GM19324 (cell line): ENCODE results near the gene MT1F.
"Not testable (repeated sequence)": the region's sequence is repeated elsewhere in the genome, so short reads cannot be mapped to it uniquely, and the experiment has no call there.

Experiments
- ATAC-seq: cut with Tn5 transposase; IDR thresholded peaks from one replicate; pipeline ENCODE4 v1.9.1; 2021; ENCODE audit warnings: mild to moderate bottlenecking, moderate library complexity; ENCODE audit not compliant: unreplicated experiment, low FRiP score

The MT1F gene

GRCh38 chr16:56657555-56658326 is at the start of gene MT1F:
TSS of gene MT1F (plus strand) at chr16:56657959. CDS start at chr16:56658059, 100 bp downstream.
- no peak for ATAC-seq

GRCh38 chr16:56608043-56608875 is 49.5 kb upstream of the MT1F start, which contains the start of gene MT2A:
TSS of gene MT2A (plus strand) at chr16:56608584. CDS start at chr16:56608656, 72 bp downstream.
- peak; percentile 83 for ATAC-seq

GRCh38 chr16:56608876-56609462 is 48.8 kb upstream of the MT1F start:
- ATAC-seq: no peak

- ATAC-seq: no peak
Measured at GRCh38 chr16:56609463-56609921, 48.3 kb upstream of the MT1F start.

- ATAC-seq: no peak
Measured at GRCh38 chr16:56610017-56610608, 47.6 kb upstream of the MT1F start.

GRCh38 chr16:56610609-56611111 is 47.1 kb upstream of the MT1F start:
- ATAC-seq: no peak

GRCh38 chr16:56611281-56611833 is 46.4 kb upstream of the MT1F start:
- ATAC-seq: no peak

GRCh38 chr16:56613706-56614105 is 44.1 kb upstream of the MT1F start:
- no peak for ATAC-seq

GRCh38 chr16:56614549-56614991 is 43.2 kb upstream of the MT1F start:
- ATAC-seq: no peak

- no peak for ATAC-seq
Measured at GRCh38 chr16:56615353-56615752, 42.4 kb upstream of the MT1F start.

- no peak for ATAC-seq
Measured at GRCh38 chr16:56616608-56617211, 41.0 kb upstream of the MT1F start.

GRCh38 chr16:56617212-56618085 is 40.3 kb upstream of the MT1F start:
- ATAC-seq: no peak

- no peak for ATAC-seq
Measured at GRCh38 chr16:56618138-56618537, 39.6 kb upstream of the MT1F start.

GRCh38 chr16:56620339-56620897 is 37.3 kb upstream of the MT1F start:
- no peak for ATAC-seq

GRCh38 chr16:56621665-56622445 is 35.9 kb upstream of the MT1F start:
- not testable (repeated sequence) for ATAC-seq

GRCh38 chr16:56623184-56623583 is 34.6 kb upstream of the MT1F start:
- not testable (repeated sequence) for ATAC-seq

GRCh38 chr16:56623637-56624036 is 34.1 kb upstream of the MT1F start:
- ATAC-seq: no peak
